ENCODE measurements around the gene ZNF530. TPM values are rescaled to one million over a fixed set of nuclear protein-coding genes. Genes with fewer than 3 reads are reported as not detected.

ZNF530 gene
- total RNA-seq (2022; extraction: Qiagen RNA extraction; ENCODE audit: low read depth), result 4.6 to 5.5 TPM (median 4.9 TPM) in 5 replicates

DNA sequence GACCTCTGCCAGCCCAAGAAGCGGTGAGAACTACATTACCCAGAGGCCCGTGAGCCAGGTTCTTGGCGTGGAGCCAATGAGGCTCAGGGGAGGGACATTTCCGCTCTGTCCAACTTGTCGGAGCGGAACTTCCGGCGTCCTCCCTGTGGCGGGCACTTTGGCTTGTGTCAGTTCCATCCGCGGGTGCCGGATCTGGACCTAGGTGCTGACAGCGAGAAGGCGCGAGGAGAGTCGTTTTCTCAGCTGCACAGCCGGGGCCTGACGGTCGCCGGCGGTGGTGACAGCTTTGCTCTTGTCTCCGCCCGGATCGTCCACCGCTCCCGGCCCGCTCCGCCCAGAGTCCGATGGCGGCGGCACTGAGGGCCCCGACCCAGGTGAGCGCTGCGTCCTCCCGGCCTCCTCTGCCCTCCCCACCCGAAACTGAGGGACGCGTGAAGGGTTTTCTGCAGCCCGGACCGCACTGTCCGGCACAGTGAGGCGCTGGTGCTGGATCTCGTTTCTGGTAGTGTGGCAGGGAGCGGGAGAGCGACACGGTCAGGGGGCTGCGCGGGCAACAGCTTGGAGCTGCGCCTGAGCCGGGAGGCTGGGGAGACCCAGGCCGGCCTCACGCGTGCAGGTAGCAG is at the start of gene ZNF530:
ZNF530 (plus strand) TSS at position 125 of the 623 bp plus-strand sequence. CDS start 4,461 bp downstream, outside the sequence.

DNA sequence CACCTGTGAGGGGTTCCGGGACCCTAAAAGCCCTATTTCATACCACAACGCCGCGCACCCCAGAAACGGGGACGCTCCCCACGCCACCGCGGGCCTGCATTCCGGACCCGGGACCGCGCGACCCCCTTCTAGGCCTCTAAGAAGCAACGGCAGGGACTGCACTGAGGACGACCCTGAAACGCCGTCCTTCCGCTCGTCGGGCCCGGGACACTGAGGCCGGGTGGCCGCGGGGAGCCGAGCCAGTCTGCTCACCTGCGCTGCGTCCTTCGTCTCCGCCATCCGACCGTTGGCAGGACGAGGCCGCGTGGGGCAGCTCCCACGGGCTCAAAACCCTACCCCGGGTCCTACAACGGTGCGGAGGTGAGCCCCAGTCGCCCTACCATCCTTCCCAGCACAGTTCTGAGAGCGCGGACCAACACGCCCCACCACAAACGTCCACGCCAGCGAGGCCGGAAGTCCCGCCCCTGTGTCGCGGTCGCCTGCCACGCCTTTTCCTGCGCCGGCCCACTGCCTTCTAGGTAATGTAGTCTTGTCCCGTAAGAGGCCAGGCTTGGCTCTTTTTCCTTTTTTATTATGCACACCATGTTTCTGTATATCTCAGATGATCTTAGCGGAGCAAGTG is 40.2 kb upstream of the ZNF530 start, which contains the start of gene ZNF550:
ZNF550 (minus strand) TSS at position 460 of the 622 bp plus-strand sequence; CDS start at position 279, 181 bp downstream.

DNA sequence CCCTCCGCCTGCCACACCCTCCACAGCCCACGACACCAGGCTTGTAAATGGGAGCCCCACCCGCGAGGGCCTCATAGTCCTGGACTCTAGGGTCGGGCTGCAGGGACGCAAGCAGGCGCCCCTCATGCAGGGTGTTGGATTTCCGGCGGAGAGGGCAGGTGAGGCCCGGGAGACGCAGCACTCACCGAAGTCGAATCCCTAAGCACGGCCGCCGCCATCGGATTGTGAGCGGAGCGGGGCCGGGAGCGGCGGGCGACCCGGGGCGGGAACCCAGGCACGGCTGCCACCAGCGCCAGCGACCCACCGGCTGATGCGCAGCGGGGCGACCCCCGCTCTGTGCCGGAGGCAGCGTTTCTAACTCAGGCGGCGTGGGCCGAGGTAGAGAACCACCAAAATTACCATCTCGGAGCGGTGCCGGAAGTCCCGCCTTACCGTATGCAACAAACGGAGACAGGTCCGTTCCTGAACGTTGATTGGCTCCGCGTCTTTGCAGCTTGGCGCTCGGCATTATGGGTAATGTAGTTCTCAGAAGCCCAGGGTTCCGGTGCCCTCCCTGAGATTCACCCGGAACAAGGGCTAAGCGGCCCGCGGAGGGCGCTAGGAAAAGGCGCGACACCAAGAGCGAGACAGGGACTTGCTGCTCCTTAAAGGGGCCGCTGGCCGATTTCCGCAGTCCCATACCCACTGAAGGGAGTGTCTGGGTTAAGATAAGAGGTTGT is 21.0 kb upstream of the ZNF530 start, which contains the start of gene ZNF416:
ZNF416 (minus strand) TSS at position 425 of the 719 bp plus-strand sequence; CDS start at position 218, 207 bp downstream.

DNA sequence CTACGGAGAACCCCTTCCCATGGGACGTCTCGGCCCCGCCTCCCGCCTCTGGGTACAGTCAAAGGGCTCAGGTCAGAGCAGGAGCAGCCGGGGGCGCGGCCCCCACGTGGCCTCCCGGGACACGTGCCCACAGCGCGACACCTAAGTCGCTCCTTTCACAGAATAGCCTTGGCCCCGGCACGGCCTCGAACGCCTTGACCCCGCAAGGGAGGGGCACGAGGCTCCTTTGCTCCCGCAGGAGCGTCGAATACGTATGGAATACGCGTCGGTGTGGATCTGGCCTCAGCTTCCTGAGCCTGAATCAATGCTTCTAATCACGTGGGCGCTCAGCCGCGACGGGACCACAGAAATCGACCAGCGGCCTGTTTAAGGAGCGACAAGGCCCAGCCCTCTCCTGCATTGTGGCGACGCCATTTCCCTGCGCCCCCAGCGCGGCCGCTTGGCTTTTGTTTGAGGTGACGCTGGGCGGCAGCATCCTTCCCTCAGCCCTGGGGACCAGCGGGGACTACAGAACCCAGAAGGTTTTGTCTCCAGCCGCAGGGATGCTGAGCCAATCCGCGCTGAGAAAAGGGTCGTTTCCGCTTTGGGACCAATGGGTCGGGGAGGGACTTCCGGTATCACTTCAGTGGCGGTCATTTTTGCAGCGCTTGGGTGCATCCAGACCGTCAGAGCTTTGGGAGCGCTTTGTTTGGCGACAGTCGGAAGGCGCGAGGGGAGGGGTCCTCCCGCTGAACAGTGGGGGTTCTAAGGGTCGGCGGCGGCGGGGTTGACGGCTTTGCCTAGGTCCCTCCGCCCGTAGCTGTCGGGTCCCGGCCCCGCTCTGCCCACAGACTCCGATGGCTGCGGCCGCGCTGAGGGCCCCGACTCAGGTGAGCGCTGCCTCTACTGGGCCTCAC is 15.9 kb upstream of the ZNF530 start, which contains the start of gene ZIK1:
ZIK1 (plus strand) TSS at position 625 of the 896 bp plus-strand sequence; CDS start at position 837, 212 bp downstream.

DNA sequence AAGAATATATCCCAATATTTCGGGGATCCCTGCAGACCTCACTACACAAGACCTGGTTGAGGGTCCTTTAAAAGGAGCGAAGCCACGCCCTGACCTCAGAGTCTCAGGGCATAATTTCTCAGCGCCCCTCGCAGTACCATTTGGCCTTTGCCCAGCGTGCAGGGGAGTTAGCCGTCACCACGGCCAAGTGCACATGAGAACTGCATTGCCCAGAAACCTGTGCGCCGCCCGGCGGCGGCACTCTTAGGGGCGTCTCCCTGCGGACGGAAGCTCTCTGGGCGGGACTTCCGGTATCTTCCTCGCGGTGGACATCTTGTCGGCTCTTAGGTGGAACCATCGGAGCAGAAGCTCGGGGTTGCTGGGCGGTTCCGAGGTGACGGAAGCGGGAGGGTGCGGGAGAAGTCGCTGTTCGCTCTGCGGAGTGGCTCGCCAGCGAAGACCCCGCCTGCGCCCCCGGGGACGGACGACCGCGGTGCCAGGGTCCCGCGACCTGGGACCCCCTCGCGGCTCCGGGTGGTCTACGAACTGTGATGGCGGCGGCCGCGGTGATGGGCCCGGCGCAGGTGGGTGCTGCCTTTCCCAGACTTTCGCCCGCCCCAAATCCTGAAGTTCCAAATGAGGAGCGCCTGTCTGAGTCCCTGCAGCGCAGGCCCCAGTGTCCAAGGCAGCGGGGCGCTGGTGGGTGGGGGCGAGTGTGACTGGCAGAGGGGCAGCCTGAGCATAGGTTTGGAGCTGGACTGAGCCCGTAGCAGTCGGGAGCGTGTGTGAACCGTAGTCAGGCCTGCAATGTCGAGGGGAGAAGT is 14.5 kb downstream of the ZNF530 start, which contains the start of gene ZNF134:
ZNF134 (plus strand) TSS at position 302 of the 803 bp plus-strand sequence. CDS start 5,227 bp downstream, outside the sequence.

DNA sequence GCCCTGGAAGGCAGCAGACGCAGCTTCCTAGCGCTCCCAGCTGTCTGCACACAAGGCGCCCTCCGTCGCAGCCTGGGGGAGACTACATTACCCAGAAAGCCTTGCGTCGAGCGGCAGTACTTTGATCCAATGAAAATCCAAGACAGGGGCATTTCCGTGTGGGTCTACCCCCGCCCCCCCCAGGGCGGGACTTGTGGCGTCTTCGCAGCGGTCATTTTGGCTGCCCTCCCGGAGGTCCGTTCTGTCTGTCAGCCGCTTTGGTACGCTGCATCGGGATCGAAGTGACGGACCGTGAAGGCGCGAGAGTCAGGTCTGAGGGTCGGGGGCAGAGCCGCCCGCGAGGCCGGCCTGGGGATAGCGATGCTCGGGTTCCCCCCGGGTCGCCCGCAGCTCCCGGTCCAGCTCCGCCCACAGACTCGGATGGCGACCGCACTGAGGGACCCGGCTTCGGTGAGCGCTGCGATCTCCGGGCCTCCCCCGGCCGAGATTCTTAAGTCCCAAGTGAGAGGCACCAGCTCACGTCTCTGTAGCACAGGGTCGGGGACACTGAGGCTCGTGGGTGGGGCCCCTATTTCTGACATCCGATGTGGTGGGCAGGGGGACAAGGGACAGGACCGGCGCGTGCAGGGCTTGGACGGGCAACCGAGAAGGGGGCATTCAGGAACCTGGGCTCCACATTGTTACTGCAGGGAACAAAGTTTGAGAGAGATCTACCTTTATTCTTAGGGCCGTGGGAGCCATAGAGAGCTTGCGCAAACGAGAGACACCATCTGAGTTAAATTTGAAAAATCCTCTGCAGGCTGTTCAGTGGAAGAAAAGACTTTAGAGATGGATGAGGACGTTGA is 33.5 kb downstream of the ZNF530 start, which contains the start of gene ZNF211:
ZNF211 (plus strand) TSS at position 182 of the 845 bp plus-strand sequence; CDS start at position 361, 179 bp downstream.

Other genes with a start within 250 kb of the ZNF530 start
- gene ZNF304, start 248.6 kb upstream of the ZNF530 start, total RNA-seq (2022; extraction: Qiagen RNA extraction; ENCODE audit: low read depth), result 1.9 to 2.4 TPM (median 2.1 TPM) in 5 replicates
- 14.3 to 16.1 TPM (median 15.7 TPM) in 5 replicates for gene TRAPPC2B, start 236.3 kb upstream of the ZNF530 start, total RNA-seq (2022; extraction: Qiagen RNA extraction; ENCODE audit: low read depth)
- 1.1 to 1.9 TPM (median 1.5 TPM) in 5 replicates for gene ZNF547, start 236.3 kb upstream of the ZNF530 start, total RNA-seq (2022; extraction: Qiagen RNA extraction; ENCODE audit: low read depth)
- 4.0 to 4.7 TPM (median 4.4 TPM) in 5 replicates for gene ZNF548, start 210.0 kb upstream of the ZNF530 start, total RNA-seq (2022; extraction: Qiagen RNA extraction; ENCODE audit: low read depth)
- 4.2 to 6.8 TPM (median 4.7 TPM) in 5 replicates for gene ZNF17, start 188.7 kb upstream of the ZNF530 start, total RNA-seq (2022; extraction: Qiagen RNA extraction; ENCODE audit: low read depth)
- 15.2 to 17.6 TPM (median 16.7 TPM) in 5 replicates for gene ZNF749, start 164.6 kb upstream of the ZNF530 start, total RNA-seq (2022; extraction: Qiagen RNA extraction; ENCODE audit: low read depth)
- gene VN1R1, start 142.7 kb upstream of the ZNF530 start, total RNA-seq (2022; extraction: Qiagen RNA extraction; ENCODE audit: low read depth), result 0.03 to 0.06 TPM (median 0.05 TPM) in 3 of 5 replicates, not detected in the others
- gene ZNF772, start 122.3 kb upstream of the ZNF530 start, total RNA-seq (2022; extraction: Qiagen RNA extraction; ENCODE audit: low read depth), result 1.3 to 1.8 TPM (median 1.5 TPM) in 5 replicates
- 6.3 to 7.1 TPM (median 6.7 TPM) in 5 replicates for gene ZNF419, start 112.1 kb upstream of the ZNF530 start, total RNA-seq (2022; extraction: Qiagen RNA extraction; ENCODE audit: low read depth)
- gene ZNF773, start 99.9 kb upstream of the ZNF530 start, total RNA-seq (2022; extraction: Qiagen RNA extraction; ENCODE audit: low read depth), result 4.6 to 6.0 TPM (median 4.9 TPM) in 5 replicates
- 1.4 to 2.3 TPM (median 1.7 TPM) in 5 replicates for gene ZNF549, start 72.5 kb upstream of the ZNF530 start, total RNA-seq (2022; extraction: Qiagen RNA extraction; ENCODE audit: low read depth)
- gene ZNF550, start 40.0 kb upstream of the ZNF530 start, total RNA-seq (2022; extraction: Qiagen RNA extraction; ENCODE audit: low read depth), result 3.0 to 4.3 TPM (median 3.8 TPM) in 5 replicates
- 4.0 to 4.9 TPM (median 4.6 TPM) in 5 replicates for gene ZNF416, start 21.0 kb upstream of the ZNF530 start, total RNA-seq (2022; extraction: Qiagen RNA extraction; ENCODE audit: low read depth)
- not detected in 5 replicates for gene ZIK1, start 15.7 kb upstream of the ZNF530 start, total RNA-seq (2022; extraction: Qiagen RNA extraction; ENCODE audit: low read depth)
- gene ZNF134, start 14.4 kb downstream of the ZNF530 start, total RNA-seq (2022; extraction: Qiagen RNA extraction; ENCODE audit: low read depth), result 6.6 to 9.0 TPM (median 8.3 TPM) in 5 replicates
- gene ZNF211, start 33.3 kb downstream of the ZNF530 start, total RNA-seq (2022; extraction: Qiagen RNA extraction; ENCODE audit: low read depth), result 5.2 to 6.6 TPM (median 6.4 TPM) in 5 replicates
- not detected in 5 replicates for gene ZSCAN4, start 69.0 kb downstream of the ZNF530 start, total RNA-seq (2022; extraction: Qiagen RNA extraction; ENCODE audit: low read depth)
- gene ZNF551, start 82.1 kb downstream of the ZNF530 start, total RNA-seq (2022; extraction: Qiagen RNA extraction; ENCODE audit: low read depth), result 4.6 to 6.3 TPM (median 5.4 TPM) in 5 replicates
- gene ZNF154, start 109.3 kb downstream of the ZNF530 start, total RNA-seq (2022; extraction: Qiagen RNA extraction; ENCODE audit: low read depth), result not detected in 5 replicates
- 0.78 to 1.0 TPM (median 0.82 TPM) in 5 replicates for gene ZNF671, start 127.7 kb downstream of the ZNF530 start, total RNA-seq (2022; extraction: Qiagen RNA extraction; ENCODE audit: low read depth)
- 6.1 to 6.9 TPM (median 6.3 TPM) in 5 replicates for gene ZNF776, start 146.9 kb downstream of the ZNF530 start, total RNA-seq (2022; extraction: Qiagen RNA extraction; ENCODE audit: low read depth)
- 6.4 to 7.9 TPM (median 7.0 TPM) in 5 replicates for gene ZNF586, start 169.8 kb downstream of the ZNF530 start, total RNA-seq (2022; extraction: Qiagen RNA extraction; ENCODE audit: low read depth)
- gene ZNF552, start 215.0 kb downstream of the ZNF530 start, total RNA-seq (2022; extraction: Qiagen RNA extraction; ENCODE audit: low read depth), result 4.6 to 6.1 TPM (median 5.6 TPM) in 5 replicates
- gene ZNF587B, start 230.4 kb downstream of the ZNF530 start, total RNA-seq (2022; extraction: Qiagen RNA extraction; ENCODE audit: low read depth), result 8.9 to 10.8 TPM (median 9.7 TPM) in 5 replicates
- 6.2 to 8.4 TPM (median 8.1 TPM) in 5 replicates for gene ZNF587, start 250.0 kb downstream of the ZNF530 start, total RNA-seq (2022; extraction: Qiagen RNA extraction; ENCODE audit: low read depth)